GM18519 (cell line): ENCODE results near the gene RALA.

Source experiments
- ATAC-seq: cut with Tn5 transposase; IDR thresholded peaks from one replicate; pipeline ENCODE4 v1.9.1; 2021; ENCODE audit warnings: mild to moderate bottlenecking, moderate library complexity; ENCODE audit not compliant: unreplicated experiment, low FRiP score

Gene RALA

GRCh38 chr7:39609935-39610263 lies 13.5 kb upstream of the RALA start:
- no peak for ATAC-seq

- no peak for ATAC-seq
Measured at GRCh38 chr7:39613577-39613976, 9.8 kb upstream of the RALA start.

GRCh38 chr7:39614299-39614698 lies 9.1 kb upstream of the RALA start:
- ATAC-seq: no peak

GRCh38 chr7:39615350-39615975 lies 7.9 kb upstream of the RALA start:
- no peak for ATAC-seq

- no peak for ATAC-seq
Measured at GRCh38 chr7:39616138-39616537, 7.2 kb upstream of the RALA start.

GRCh38 chr7:39617005-39617404 lies 6.4 kb upstream of the RALA start:
- no peak for ATAC-seq

GRCh38 chr7:39618868-39619267 lies 4.5 kb upstream of the RALA start:
- ATAC-seq: no peak

GRCh38 chr7:39620486-39620885 lies 2.9 kb upstream of the RALA start:
- ATAC-seq: no peak

- no peak for ATAC-seq
Measured at GRCh38 chr7:39621261-39621660, 2.1 kb upstream of the RALA start.

GRCh38 chr7:39621784-39622411 lies 1.5 kb upstream of the RALA start:
- ATAC-seq: no peak

GRCh38 chr7:39622609-39623008 lies 763 bp upstream of the RALA start:
- ATAC-seq: no peak

- ATAC-seq: peak; percentile 16
Measured at GRCh38 chr7:39623732-39624441, 515 bp downstream of the RALA start.

GRCh38 chr7:39624442-39624807 lies 1.1 kb downstream of the RALA start:
- ATAC-seq: no peak

- no peak for ATAC-seq
Measured at GRCh38 chr7:39624935-39625694, 1.7 kb downstream of the RALA start.

GRCh38 chr7:39631736-39632308 lies 8.4 kb downstream of the RALA start:
- no peak for ATAC-seq

GRCh38 chr7:39633563-39634477 lies 10.4 kb downstream of the RALA start:
- no peak for ATAC-seq

- no peak for ATAC-seq
Measured at GRCh38 chr7:39634478-39634805, 11.1 kb downstream of the RALA start.

GRCh38 chr7:39637400-39637799 lies 14.0 kb downstream of the RALA start:
- ATAC-seq: peak; percentile 42

GRCh38 chr7:39637963-39638485 lies 14.7 kb downstream of the RALA start:
- ATAC-seq: no peak

- no peak for ATAC-seq
Measured at GRCh38 chr7:39642896-39643295, 19.5 kb downstream of the RALA start.
